ENCODE data around the gene ARHGEF7.

The ARHGEF7 gene

GRCh38 chr13:111281751-111282311 lies 166.7 kb downstream of the ARHGEF7 start:
- no peak for DNase-seq

GRCh38 chr13:111282425-111282824 lies 167.3 kb downstream of the ARHGEF7 start:
- no peak for DNase-seq

- no peak for DNase-seq
Measured at GRCh38 chr13:111282997-111283396, 167.9 kb downstream of the ARHGEF7 start.

GRCh38 chr13:111283457-111283856 lies 168.3 kb downstream of the ARHGEF7 start:
- DNase-seq = no peak

- DNase-seq = no peak
Measured at GRCh38 chr13:111283991-111284390, 168.9 kb downstream of the ARHGEF7 start.

- no peak for DNase-seq
Measured at GRCh38 chr13:111284565-111284964, 169.5 kb downstream of the ARHGEF7 start.

GRCh38 chr13:111286162-111286561 lies 171.1 kb downstream of the ARHGEF7 start:
- no peak for DNase-seq

GRCh38 chr13:111286749-111287148 lies 171.6 kb downstream of the ARHGEF7 start:
- no peak for DNase-seq

GRCh38 chr13:111287201-111287600 lies 172.1 kb downstream of the ARHGEF7 start:
- no peak for DNase-seq

- DNase-seq = no peak
Measured at GRCh38 chr13:111288276-111288675, 173.2 kb downstream of the ARHGEF7 start.

- DNase-seq = no peak
Measured at GRCh38 chr13:111289251-111289650, 174.1 kb downstream of the ARHGEF7 start.

- no peak for DNase-seq
Measured at GRCh38 chr13:111291908-111292307, 176.8 kb downstream of the ARHGEF7 start.

- no peak for DNase-seq
Measured at GRCh38 chr13:111292710-111293485, 177.8 kb downstream of the ARHGEF7 start.

- DNase-seq = no peak
Measured at GRCh38 chr13:111295886-111296285, 180.8 kb downstream of the ARHGEF7 start.

- DNase-seq = no peak
Measured at GRCh38 chr13:111296417-111296816, 181.3 kb downstream of the ARHGEF7 start.

GRCh38 chr13:111298214-111298975 lies 183.3 kb downstream of the ARHGEF7 start:
- no peak for DNase-seq

GRCh38 chr13:111302045-111302726 lies 187.1 kb downstream of the ARHGEF7 start:
- no peak for DNase-seq

- no peak for DNase-seq
Measured at GRCh38 chr13:111303559-111303958, 188.4 kb downstream of the ARHGEF7 start.

GRCh38 chr13:111304041-111304544 lies 189.0 kb downstream of the ARHGEF7 start:
- peak; percentile 37 for DNase-seq

GRCh38 chr13:111304603-111305289 lies 189.6 kb downstream of the ARHGEF7 start:
- no peak for DNase-seq

GRCh38 chr13:111312944-111313590 lies 198.0 kb downstream of the ARHGEF7 start:
- DNase-seq = no peak

GRCh38 chr13:111313911-111314425 lies 198.9 kb downstream of the ARHGEF7 start:
- no peak for DNase-seq

All from stimulated activated CD8-positive, alpha-beta memory T cell treated with anti-CD3 and anti-CD28 coated beads, Interleukin-4, amount 100 ng/mL, for 48 hours (primary cell).